Measurements from ENCODE around the gene CTIF.

CTIF gene

GRCh38 chr18:48752478-48752877 lies 213.6 kb downstream of the CTIF start:
- DNase-seq (ENCODE audit: low read depth in 2 of 2) = no peak

GRCh38 chr18:48752928-48753327 lies 214.1 kb downstream of the CTIF start:
- DNase-seq (ENCODE audit: low read depth in 2 of 2) = no peak

GRCh38 chr18:48753691-48754090 lies 214.9 kb downstream of the CTIF start:
- DNase-seq (ENCODE audit: low read depth in 2 of 2) = no peak

GRCh38 chr18:48754559-48754958 lies 215.7 kb downstream of the CTIF start:
- no peak for DNase-seq (ENCODE audit: low read depth in 2 of 2)

- DNase-seq (ENCODE audit: low read depth in 2 of 2) = no peak
Observed at GRCh38 chr18:48754993-48755473, 216.2 kb downstream of the CTIF start.

GRCh38 chr18:48756511-48757226 lies 217.8 kb downstream of the CTIF start:
- no peak for DNase-seq (ENCODE audit: low read depth in 2 of 2)

GRCh38 chr18:48757367-48757766 lies 218.5 kb downstream of the CTIF start:
- DNase-seq (ENCODE audit: low read depth in 2 of 2) = no peak

GRCh38 chr18:48757906-48758305 lies 219.1 kb downstream of the CTIF start:
- DNase-seq (ENCODE audit: low read depth in 2 of 2) = no peak

- DNase-seq (ENCODE audit: low read depth in 2 of 2) = no peak
Observed at GRCh38 chr18:48761582-48761981, 222.8 kb downstream of the CTIF start.

- DNase-seq (ENCODE audit: low read depth in 2 of 2) = no peak
Observed at GRCh38 chr18:48762022-48762421, 223.2 kb downstream of the CTIF start.

GRCh38 chr18:48762836-48763718 lies 224.2 kb downstream of the CTIF start:
- no peak for DNase-seq (ENCODE audit: low read depth in 2 of 2)

GRCh38 chr18:48763719-48764100 lies 224.9 kb downstream of the CTIF start:
- DNase-seq (ENCODE audit: low read depth in 2 of 2) = no peak

- DNase-seq (ENCODE audit: low read depth in 2 of 2) = no peak
Observed at GRCh38 chr18:48765053-48765452, 226.2 kb downstream of the CTIF start.

- no peak for DNase-seq (ENCODE audit: low read depth in 2 of 2)
Observed at GRCh38 chr18:48766026-48766425, 227.2 kb downstream of the CTIF start.

GRCh38 chr18:48766487-48766886 lies 227.7 kb downstream of the CTIF start:
- DNase-seq (ENCODE audit: low read depth in 2 of 2) = no peak

GRCh38 chr18:48767090-48767690 lies 228.4 kb downstream of the CTIF start:
- no peak for DNase-seq (ENCODE audit: low read depth in 2 of 2)

- DNase-seq (ENCODE audit: low read depth in 2 of 2) = no peak
Observed at GRCh38 chr18:48769006-48769636, 230.3 kb downstream of the CTIF start.

- no peak for DNase-seq (ENCODE audit: low read depth in 2 of 2)
Observed at GRCh38 chr18:48770243-48770642, 231.4 kb downstream of the CTIF start.

- no peak for DNase-seq (ENCODE audit: low read depth in 2 of 2)
Observed at GRCh38 chr18:48771641-48772375, 233.0 kb downstream of the CTIF start.

GRCh38 chr18:48772457-48772856 lies 233.6 kb downstream of the CTIF start:
- DNase-seq (ENCODE audit: low read depth in 2 of 2) = no peak

- no peak for DNase-seq (ENCODE audit: low read depth in 2 of 2)
Observed at GRCh38 chr18:48773821-48774220, 235.0 kb downstream of the CTIF start.

All from stimulated activated CD8-positive, alpha-beta memory T cell treated with anti-CD3 and anti-CD28 coated beads, Interleukin-7, amount 100 ng/mL, for 4 hours (primary cell).